ENCODE data around the gene PRKCH. TPM values are rescaled to one million over a fixed set of nuclear protein-coding genes. Genes with fewer than 3 reads are reported as not detected.

Gene PRKCH
- total and polyA plus RNA-seq, 2 donors (not counting 3 experiments of a cell fraction or from before 2014, with no cell fraction given): 97.7 to 103 TPM

- Histone ChIP-seq H2AFZ (ENCODE audit: low read depth, low read length) (no peak overlapping the region), H3K36me3 (ENCODE audit: control insufficient read depth in 2 of 2, extremely low read depth in 1 of 2, insufficient read depth in 2 of 2, low read length in 2 of 2) (no peaks in the 10 kb centered on the region), H3K79me2 (ENCODE audit: control insufficient read depth, insufficient read depth, low read length) (no peaks in the 10 kb centered on the region), H3K4me3 (replicated peaks in 1 of 3; ENCODE audit: insufficient read depth in 1 of 3, low read depth in 1 of 3, low read length in 3 of 3) (no peak overlapping the region), H3K27me3 (ENCODE audit: control insufficient read depth in 2 of 2, insufficient read depth in 2 of 2, low read length in 2 of 2) (peaks cover 0 to 2% of the 10 kb centered on the region in 2 experiments), H3K9me1 (replicated peaks; ENCODE audit: control insufficient read depth, extremely low read depth, insufficient read depth, low read length) (no peaks in the 10 kb centered on the region), H3K4me1 (ENCODE audit: control insufficient read depth, extremely low read depth, insufficient read depth, low read length) (peaks cover 16% of the 10 kb centered on the region), H3K4me2 (ENCODE audit: insufficient read depth, low read length) (no peak overlapping the region), H3K9ac (replicated peaks; ENCODE audit: extremely low read depth, insufficient read depth, low read length) (no peak overlapping the region), H3K27ac (ENCODE audit: insufficient read depth, low read depth, low read length) (no peak overlapping the region), H4K20me1 (replicated peaks; ENCODE audit: control insufficient read depth, extremely low read depth, insufficient read depth, low read length) (no peaks in the 10 kb centered on the region), H3K9me3 (replicated peaks; ENCODE audit: control insufficient read depth, insufficient read depth, low read length) (no peaks in the 10 kb centered on the region)
- ChIA-PET CTCF (interaction anchor here (1.3 to 2.1 kb wide), 2 partner anchors 14 to 188 kb away, joined by 3 to 5 read pairs; no protein-coding TSS in a partner anchor), POLR2A (no interaction called here)
- dilution Hi-C loops (cut with MboI; ENCODE audit: extremely low pct_ligation_motif_present, low sequenced_read_pairs) (loop anchor here (25.0 kb wide), 1 partner anchor 180 kb away; no protein-coding TSS in a partner anchor), intact Hi-C loops (cut with micrococcal nuclease) (loop anchor here (5.0 kb wide), 1 partner anchor 1035 kb away; the partner anchor contains the start of gene PPM1A)
- DNase-seq (ENCODE audit: low read depth, low spot score) (no peak), FAIRE-seq (no peak)
- TF ChIP-seq POLR2A (IDR thresholded peaks at IDR 0.05; ENCODE audit: low read depth, low read length) (no peak), FOS (IDR thresholded peaks at IDR 0.05; ENCODE audit: borderline replicate concordance, insufficient read depth, low read length) (no peak), EZH2 (IDR thresholded peaks at IDR 0.05; ENCODE audit: borderline replicate concordance, low read depth, low read length, severe bottlenecking) (no peak), GATA2 (IDR thresholded peaks at IDR 0.05; ENCODE audit: insufficient read depth, insufficient read length, low read depth, low read length) (no peak), MYC (IDR thresholded peaks at IDR 0.05; ENCODE audit: low read depth, low read length) (no peak), POLR2AphosphoS5 (IDR thresholded peaks at IDR 0.05; ENCODE audit: insufficient read depth, low read depth, low read length) (no peak), JUN (IDR thresholded peaks at IDR 0.05; ENCODE audit: borderline replicate concordance, insufficient read depth, insufficient read length, low read depth) (no peak)
- TF ChIP-seq, protein P1, sequence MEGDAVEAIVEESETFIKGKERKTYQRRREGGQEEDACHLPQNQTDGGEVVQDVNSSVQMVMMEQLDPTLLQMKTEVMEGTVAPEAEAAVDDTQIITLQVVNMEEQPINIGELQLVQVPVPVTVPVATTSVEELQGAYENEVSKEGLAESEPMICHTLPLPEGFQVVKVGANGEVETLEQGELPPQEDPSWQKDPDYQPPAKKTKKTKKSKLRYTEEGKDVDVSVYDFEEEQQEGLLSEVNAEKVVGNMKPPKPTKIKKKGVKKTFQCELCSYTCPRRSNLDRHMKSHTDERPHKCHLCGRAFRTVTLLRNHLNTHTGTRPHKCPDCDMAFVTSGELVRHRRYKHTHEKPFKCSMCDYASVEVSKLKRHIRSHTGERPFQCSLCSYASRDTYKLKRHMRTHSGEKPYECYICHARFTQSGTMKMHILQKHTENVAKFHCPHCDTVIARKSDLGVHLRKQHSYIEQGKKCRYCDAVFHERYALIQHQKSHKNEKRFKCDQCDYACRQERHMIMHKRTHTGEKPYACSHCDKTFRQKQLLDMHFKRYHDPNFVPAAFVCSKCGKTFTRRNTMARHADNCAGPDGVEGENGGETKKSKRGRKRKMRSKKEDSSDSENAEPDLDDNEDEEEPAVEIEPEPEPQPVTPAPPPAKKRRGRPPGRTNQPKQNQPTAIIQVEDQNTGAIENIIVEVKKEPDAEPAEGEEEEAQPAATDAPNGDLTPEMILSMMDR (IDR thresholded peaks at IDR 0.05; ENCODE audit: extremely low read depth in 1 of 2, insufficient read depth in 1 of 2, low read depth in 1 of 2, low read length in 2 of 2): no peak
- TF ChIP-seq, protein P2, sequence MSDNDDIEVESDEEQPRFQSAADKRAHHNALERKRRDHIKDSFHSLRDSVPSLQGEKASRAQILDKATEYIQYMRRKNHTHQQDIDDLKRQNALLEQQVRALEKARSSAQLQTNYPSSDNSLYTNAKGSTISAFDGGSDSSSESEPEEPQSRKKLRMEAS (IDR thresholded peaks at IDR 0.05; ENCODE audit: insufficient read depth, insufficient read length): no peak
- no TSS peak for BruUV-seq (replicated peaks)
Observed at GRCh38 chr14:61282746-61283145, 38.6 kb upstream of the PRKCH start.
